ENCODE measurements around the gene MAPK8. TPM values are rescaled to one million over a fixed set of nuclear protein-coding genes. Genes with fewer than 3 reads are reported as not detected.

MAPK8 gene
- total RNA-seq, 1 donor from 2014 or later: 94.1 TPM

GRCh38 chr10:48442090-48442808, 135.8 kb downstream of the MAPK8 start:
- Mint-ChIP-seq H3K27me3 (ENCODE audit: low read depth) (no peaks in the 10 kb centered on the region), H3K36me3 (ENCODE audit: low read depth) (no peaks in the 10 kb centered on the region), H3K4me3 (ENCODE audit: low read depth) (no peak overlapping the region), H3K27ac (no peak overlapping the region), H3K9me3 (no peaks in the 10 kb centered on the region), H3K4me1 (ENCODE audit: low read depth) (no peaks in the 10 kb centered on the region)
- intact Hi-C loops (cut with micrococcal nuclease): loop anchor here (2.0 kb wide), 1 partner anchor 19 kb away; no protein-coding TSS in a partner anchor
- no peak for DNase-seq (ENCODE audit: low spot score)

DNA sequence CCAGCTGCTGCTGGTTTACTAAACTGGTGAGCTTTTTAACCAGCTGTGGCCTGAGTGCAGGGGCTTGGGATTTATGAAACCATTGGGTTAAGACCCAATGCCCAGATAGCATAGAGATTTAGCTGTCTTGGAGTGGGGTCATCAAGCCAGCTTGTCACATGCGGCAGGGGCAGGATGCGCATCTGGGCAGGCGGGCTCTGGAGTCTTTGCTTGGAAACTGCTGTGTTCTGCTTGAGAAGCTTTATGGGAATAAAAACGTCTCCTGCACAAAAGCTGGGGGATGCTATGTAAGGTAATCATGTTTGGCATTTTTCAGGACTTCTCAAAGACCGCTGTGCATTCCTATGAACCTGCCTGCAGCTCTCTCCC, 136.3 kb downstream of the MAPK8 start:
- intact Hi-C loops (cut with micrococcal nuclease): loop anchor here (2.0 kb wide), 1 partner anchor 18 kb away; no protein-coding TSS in a partner anchor
- H3K27ac Mint-ChIP-seq: no peak overlapping the region
- no peaks in the 10 kb centered on the region for H3K9me3 Mint-ChIP-seq
- H3K36me3 Mint-ChIP-seq (ENCODE audit: low read depth): no peaks in the 10 kb centered on the region
- no peak overlapping the region for H3K4me3 Mint-ChIP-seq (ENCODE audit: low read depth)
- H3K27me3 Mint-ChIP-seq (ENCODE audit: low read depth): no peaks in the 10 kb centered on the region
- DNase-seq (ENCODE audit: low spot score): no peak
- H3K4me1 Mint-ChIP-seq (ENCODE audit: low read depth): no peaks in the 10 kb centered on the region

DNA sequence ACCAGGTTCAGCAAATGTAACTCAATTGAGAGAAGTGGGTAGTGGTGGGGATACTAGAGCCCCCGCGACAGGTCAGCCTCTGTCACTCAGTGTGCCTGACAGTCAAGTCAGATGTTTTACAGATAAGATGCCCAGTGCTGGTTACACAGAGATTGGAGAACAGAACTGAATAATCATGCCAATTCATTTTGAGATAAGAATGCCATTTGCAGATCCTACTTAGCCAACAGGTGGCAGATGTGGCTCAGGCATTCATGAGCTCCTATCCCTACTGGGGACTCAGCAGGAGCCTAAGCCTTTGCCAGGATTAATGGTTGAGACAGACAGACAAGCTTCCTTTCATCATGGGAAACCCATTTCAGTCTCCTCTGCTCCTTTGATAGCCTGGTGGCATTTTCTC, 137.8 kb downstream of the MAPK8 start:
- Mint-ChIP-seq H3K4me1 (ENCODE audit: low read depth) (no peaks in the 10 kb centered on the region), H3K4me3 (ENCODE audit: low read depth) (no peak overlapping the region), H3K36me3 (ENCODE audit: low read depth) (no peaks in the 10 kb centered on the region), H3K27ac (no peak overlapping the region), H3K27me3 (ENCODE audit: low read depth) (no peaks in the 10 kb centered on the region), H3K9me3 (no peaks in the 10 kb centered on the region)
- intact Hi-C loops (cut with micrococcal nuclease): no loop called here
- no peak for DNase-seq (ENCODE audit: low spot score)

DNA sequence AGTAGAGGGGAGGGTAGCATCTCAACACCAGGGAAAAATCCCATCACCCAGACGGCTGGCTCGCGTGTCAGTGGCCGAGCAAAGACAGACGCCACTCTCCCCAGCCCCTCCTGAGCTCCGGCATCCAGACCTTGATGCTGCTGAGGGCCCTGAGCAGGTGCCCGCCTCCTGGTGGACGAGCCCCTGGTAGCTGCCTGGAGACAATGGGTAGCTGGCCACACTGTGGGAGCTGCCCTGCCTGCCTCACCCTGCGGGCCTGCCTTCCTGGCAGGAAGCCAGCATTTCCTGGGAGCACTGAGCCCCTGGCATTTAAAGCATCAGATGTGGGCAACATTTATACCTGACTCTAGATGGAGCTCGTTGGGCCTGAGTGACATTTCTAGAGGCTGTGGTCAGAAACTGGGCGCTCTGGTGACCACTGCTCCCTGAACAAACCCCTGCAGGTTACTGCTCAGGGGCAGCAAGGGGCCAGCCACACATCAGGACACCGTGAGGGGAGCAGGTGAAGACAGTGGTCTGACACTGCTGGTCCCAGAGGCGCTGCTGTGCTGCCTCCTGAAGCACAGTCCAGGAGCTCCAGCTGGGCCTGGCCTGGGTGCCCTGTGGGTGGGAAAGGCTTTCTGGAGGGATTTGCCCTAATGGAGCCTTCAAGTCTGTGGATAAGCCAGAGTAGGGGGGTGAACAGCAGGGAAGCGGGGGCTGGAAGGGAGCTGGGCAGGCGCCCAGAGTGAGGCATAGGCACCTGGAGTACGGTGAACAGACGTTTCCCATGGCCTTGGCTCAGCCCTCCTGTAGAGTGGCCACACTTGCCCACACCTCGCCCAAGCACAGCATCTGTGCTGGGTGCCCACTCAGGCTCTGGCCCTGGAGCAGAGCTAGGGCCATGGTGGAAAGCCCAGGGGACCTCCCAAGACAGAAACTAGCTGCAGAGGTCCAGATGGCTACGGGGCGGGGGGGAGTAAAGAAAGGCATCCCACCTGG, 138.7 kb downstream of the MAPK8 start:
- Mint-ChIP-seq H3K27ac (no peak overlapping the region), H3K27me3 (ENCODE audit: low read depth) (no peaks in the 10 kb centered on the region), H3K4me1 (ENCODE audit: low read depth) (no peaks in the 10 kb centered on the region), H3K9me3 (no peaks in the 10 kb centered on the region), H3K36me3 (ENCODE audit: low read depth) (no peaks in the 10 kb centered on the region), H3K4me3 (ENCODE audit: low read depth) (no peak overlapping the region)
- DNase-seq (ENCODE audit: low spot score): no peak
- intact Hi-C loops (cut with micrococcal nuclease): no loop called here

- Mint-ChIP-seq H3K4me1 (ENCODE audit: low read depth) (no peaks in the 10 kb centered on the region), H3K27me3 (ENCODE audit: low read depth) (no peaks in the 10 kb centered on the region), H3K9me3 (no peaks in the 10 kb centered on the region), H3K36me3 (ENCODE audit: low read depth) (no peaks in the 10 kb centered on the region), H3K4me3 (ENCODE audit: low read depth) (no peak overlapping the region), H3K27ac (no peak overlapping the region)
- no peak for DNase-seq (ENCODE audit: low spot score)
- intact Hi-C loops (cut with micrococcal nuclease): no loop called here
These were observed 139.5 kb downstream of the MAPK8 start for GRCh38 chr10:48445932-48446331.

DNA sequence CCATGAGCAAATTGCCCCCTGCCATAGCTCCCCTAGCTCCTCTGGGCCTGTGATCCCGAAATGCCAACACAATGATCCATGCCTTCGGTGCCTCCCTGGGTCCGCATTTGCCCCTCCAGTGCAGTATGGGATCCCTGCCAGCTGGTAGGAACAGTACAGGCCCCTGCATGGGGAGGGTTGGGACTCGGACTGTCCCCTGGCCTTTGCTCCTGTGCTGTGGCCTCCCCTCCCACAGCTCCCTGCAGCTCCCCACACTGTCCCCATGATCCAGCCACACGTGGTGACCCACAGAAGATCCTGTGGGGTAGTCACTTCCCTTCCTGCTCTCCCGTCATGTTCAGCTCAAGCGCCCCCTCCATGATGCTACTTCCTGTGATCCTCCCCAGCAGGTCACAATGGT, 140.3 kb downstream of the MAPK8 start:
- intact Hi-C loops (cut with micrococcal nuclease): no loop called here
- no peak for DNase-seq (ENCODE audit: low spot score)
- Mint-ChIP-seq H3K27me3 (ENCODE audit: low read depth) (no peaks in the 10 kb centered on the region), H3K4me1 (ENCODE audit: low read depth) (no peaks in the 10 kb centered on the region), H3K9me3 (no peaks in the 10 kb centered on the region), H3K36me3 (ENCODE audit: low read depth) (no peaks in the 10 kb centered on the region), H3K4me3 (ENCODE audit: low read depth) (no peak overlapping the region), H3K27ac (no peak overlapping the region)

- no peak for DNase-seq (ENCODE audit: low spot score)
- Mint-ChIP-seq H3K36me3 (ENCODE audit: low read depth) (no peaks in the 10 kb centered on the region), H3K4me3 (ENCODE audit: low read depth) (no peak overlapping the region), H3K4me1 (ENCODE audit: low read depth) (no peaks in the 10 kb centered on the region), H3K9me3 (no peaks in the 10 kb centered on the region), H3K27ac (no peak overlapping the region), H3K27me3 (ENCODE audit: low read depth) (no peaks in the 10 kb centered on the region)
- intact Hi-C loops (cut with micrococcal nuclease): no loop called here
These were observed 141.1 kb downstream of the MAPK8 start for GRCh38 chr10:48447356-48448215.

DNA sequence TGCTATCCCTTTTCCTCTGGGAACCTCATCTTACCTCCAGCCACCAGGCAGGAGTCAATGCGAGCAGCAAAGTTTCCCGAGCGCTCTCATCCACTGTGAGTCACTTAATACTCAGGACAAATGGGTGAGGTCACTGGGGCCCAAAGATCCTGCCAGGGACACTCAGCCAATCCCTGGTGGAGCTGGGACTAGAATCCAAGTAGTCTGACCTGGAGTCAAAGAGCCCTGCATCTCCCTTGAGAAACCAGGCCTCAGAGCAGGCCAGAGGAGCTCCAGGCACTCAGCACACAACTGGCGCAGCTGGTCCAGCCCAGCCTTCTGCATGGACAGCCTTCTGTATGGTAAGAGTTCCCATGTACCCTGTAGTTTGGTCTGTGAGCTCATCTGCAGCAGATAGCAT, 142.3 kb downstream of the MAPK8 start:
- H3K27me3 Mint-ChIP-seq (ENCODE audit: low read depth): no peaks in the 10 kb centered on the region
- H3K27ac Mint-ChIP-seq: no peak overlapping the region
- no peak for DNase-seq (ENCODE audit: low spot score)
- no peaks in the 10 kb centered on the region for H3K36me3 Mint-ChIP-seq (ENCODE audit: low read depth)
- no peaks in the 10 kb centered on the region for H3K9me3 Mint-ChIP-seq
- no peak overlapping the region for H3K4me3 Mint-ChIP-seq (ENCODE audit: low read depth)
- intact Hi-C loops (cut with micrococcal nuclease): no loop called here
- no peaks in the 10 kb centered on the region for H3K4me1 Mint-ChIP-seq (ENCODE audit: low read depth)

- Mint-ChIP-seq H3K9me3 (no peaks in the 10 kb centered on the region), H3K4me1 (ENCODE audit: low read depth) (no peaks in the 10 kb centered on the region), H3K36me3 (ENCODE audit: low read depth) (no peaks in the 10 kb centered on the region), H3K27ac (no peak overlapping the region), H3K4me3 (ENCODE audit: low read depth) (no peak overlapping the region), H3K27me3 (ENCODE audit: low read depth) (no peaks in the 10 kb centered on the region)
- intact Hi-C loops (cut with micrococcal nuclease): no loop called here
- DNase-seq (ENCODE audit: low spot score): no peak
These were observed 143.2 kb downstream of the MAPK8 start for GRCh38 chr10:48449501-48450232.

DNA sequence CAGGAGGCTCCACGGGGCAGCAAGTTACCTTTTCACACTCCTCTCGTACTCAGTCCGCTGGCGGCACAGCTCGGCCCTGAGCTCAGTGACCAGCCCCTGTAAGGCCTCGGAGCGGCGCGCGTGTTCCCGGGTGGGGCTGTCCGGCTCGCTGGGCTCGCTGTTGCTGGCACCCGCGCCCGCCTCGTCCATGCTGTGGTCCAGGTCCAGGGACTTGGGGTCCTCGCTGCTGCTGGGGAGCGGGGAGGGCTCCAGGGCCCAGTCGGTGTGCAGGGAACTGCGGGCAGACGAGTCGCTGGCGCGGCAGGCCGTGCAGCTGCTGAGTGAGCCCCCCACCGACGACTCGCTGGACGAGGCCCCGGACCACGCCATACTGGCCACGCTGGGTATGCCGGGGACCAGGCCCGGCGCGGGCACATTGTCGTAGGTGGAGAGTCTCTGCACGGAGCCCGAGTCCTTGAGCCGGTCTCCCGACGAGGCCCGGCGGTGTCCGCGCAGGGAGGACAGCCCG, 143.8 kb downstream of the MAPK8 start:
- intact Hi-C loops (cut with micrococcal nuclease): no loop called here

GRCh38 chr10:48450741-48451466, 144.4 kb downstream of the MAPK8 start:
- Mint-ChIP-seq H3K27ac (no peak overlapping the region), H3K36me3 (ENCODE audit: low read depth) (no peaks in the 10 kb centered on the region), H3K4me1 (ENCODE audit: low read depth) (no peaks in the 10 kb centered on the region), H3K4me3 (ENCODE audit: low read depth) (no peak overlapping the region), H3K9me3 (no peaks in the 10 kb centered on the region), H3K27me3 (ENCODE audit: low read depth) (no peaks in the 10 kb centered on the region)
- intact Hi-C loops (cut with micrococcal nuclease): no loop called here
- no peak for DNase-seq (ENCODE audit: low spot score)

More for the DNA sequence above, 143.8 kb downstream of the MAPK8 start:
- Mint-ChIP-seq H3K4me1 (ENCODE audit: low read depth) (no peaks in the 10 kb centered on the region), H3K27me3 (ENCODE audit: low read depth) (no peaks in the 10 kb centered on the region), H3K4me3 (ENCODE audit: low read depth) (no peak overlapping the region), H3K36me3 (ENCODE audit: low read depth) (no peaks in the 10 kb centered on the region), H3K27ac (no peak overlapping the region), H3K9me3 (no peaks in the 10 kb centered on the region)
- no peak for DNase-seq (ENCODE audit: low spot score)

Data from activated T-helper 2 cell treated with anti-CD3 and anti-CD28 coated beads, Interferon-gamma antibody, Interleukin-2, Interleukin-4, amounts not matched to agents 10 μg/mL and 5 μg/mL and 100 μg/mL, durations not matched to agents 14 hours and 24 hours and 36 hours (primary cell).